Measurements from ENCODE around the gene ACSF2. TPM values are rescaled to one million over a fixed set of nuclear protein-coding genes. Genes with fewer than 3 reads are reported as not detected.

The ACSF2 gene
- total and polyA plus RNA-seq, 2 of the 13 experiments (the other 11 are each of a cell fraction or from before 2014, with no cell fraction given): 87.3 to 109 TPM

- TF ChIP-seq NR2C2 (CRISPR knock-in tag; IDR thresholded peaks at IDR 0.05; ENCODE audit: borderline replicate concordance): no peak
- no peak for TF ChIP-seq ZFYVE20 (CRISPR knock-in tag; IDR thresholded peaks at IDR 0.05; ENCODE audit: borderline replicate concordance, low read depth)
- 0 out of 2 replicates have a peak, but pooled peaks have one; percentile 6 for TF ChIP-seq ZBTB4 (CRISPR knock-in tag; IDR thresholded peaks at IDR 0.05; ENCODE audit: borderline replicate concordance)
- no peak for TF ChIP-seq ELF1 (CRISPR knock-in tag; IDR thresholded peaks at IDR 0.05)
- peak; percentile 64; the same call in 1 of the 2 replicates for TF ChIP-seq THAP9 (CRISPR knock-in tag; IDR thresholded peaks at IDR 0.05; ENCODE audit: borderline replicate concordance)
- no peak for TF ChIP-seq ZFP37 (CRISPR knock-in tag; IDR thresholded peaks at IDR 0.05; ENCODE audit: borderline replicate concordance)
- TF ChIP-seq NBN (conservative IDR thresholded peaks at IDR 0.05): no peak
- TF ChIP-seq ZBTB8A (CRISPR knock-in tag; IDR thresholded peaks at IDR 0.05; ENCODE audit: borderline replicate concordance, low read depth): no peak
- no peak for TF ChIP-seq ZNF556 (CRISPR knock-in tag; IDR thresholded peaks at IDR 0.05; ENCODE audit: borderline replicate concordance)
- peak; percentile 23; the same call in 1 of the 2 replicates for TF ChIP-seq MIER3 (CRISPR knock-in tag; IDR thresholded peaks at IDR 0.05; ENCODE audit: borderline replicate concordance)
- no peak for TF ChIP-seq ZNF496 (CRISPR knock-in tag; IDR thresholded peaks at IDR 0.05; ENCODE audit: insufficient replicate concordance)
- TF ChIP-seq ZNF746 (CRISPR knock-in tag; IDR thresholded peaks at IDR 0.05): no peak
- TF ChIP-seq EP300 (IDR thresholded peaks at IDR 0.05; ENCODE audit: low read depth in 2 of 2, low read length in 2 of 2): peak in 1 of 2 experiments; percentile 21; a peak in 1 of 4 replicates
- TF ChIP-seq EP300 (CRISPR knock-in tag; IDR thresholded peaks at IDR 0.05; ENCODE audit: borderline replicate concordance): no peak
- TF ChIP-seq HCFC1 (IDR thresholded peaks at IDR 0.05; ENCODE audit: low read depth, low read length): no peak
- TF ChIP-seq ZNF605 (CRISPR knock-in tag; IDR thresholded peaks at IDR 0.05): peak; percentile 69
- TF ChIP-seq ZNF878 (CRISPR knock-in tag; IDR thresholded peaks at IDR 0.05): no peak
- TF ChIP-seq ZNF800 (CRISPR knock-in tag; IDR thresholded peaks at IDR 0.05): no peak
- TF ChIP-seq UBTF (CRISPR knock-in tag; IDR thresholded peaks at IDR 0.05): peak; percentile 72; the same call in 1 of the 2 replicates
Observed at GRCh38 chr17:50518384-50519023, 92.5 kb downstream of the ACSF2 start (continued).

All from HepG2 (cell line).